Measurements from ENCODE around the gene OR6M1.

GRCh38 chr11:123755813-123756212 lies 50.3 kb downstream of the OR6M1 start:
- TF ChIP-seq EZH2 (IDR thresholded peaks at IDR 0.05; ENCODE audit: borderline replicate concordance, low read length), result no peak
- TF ChIP-seq, protein P1, sequence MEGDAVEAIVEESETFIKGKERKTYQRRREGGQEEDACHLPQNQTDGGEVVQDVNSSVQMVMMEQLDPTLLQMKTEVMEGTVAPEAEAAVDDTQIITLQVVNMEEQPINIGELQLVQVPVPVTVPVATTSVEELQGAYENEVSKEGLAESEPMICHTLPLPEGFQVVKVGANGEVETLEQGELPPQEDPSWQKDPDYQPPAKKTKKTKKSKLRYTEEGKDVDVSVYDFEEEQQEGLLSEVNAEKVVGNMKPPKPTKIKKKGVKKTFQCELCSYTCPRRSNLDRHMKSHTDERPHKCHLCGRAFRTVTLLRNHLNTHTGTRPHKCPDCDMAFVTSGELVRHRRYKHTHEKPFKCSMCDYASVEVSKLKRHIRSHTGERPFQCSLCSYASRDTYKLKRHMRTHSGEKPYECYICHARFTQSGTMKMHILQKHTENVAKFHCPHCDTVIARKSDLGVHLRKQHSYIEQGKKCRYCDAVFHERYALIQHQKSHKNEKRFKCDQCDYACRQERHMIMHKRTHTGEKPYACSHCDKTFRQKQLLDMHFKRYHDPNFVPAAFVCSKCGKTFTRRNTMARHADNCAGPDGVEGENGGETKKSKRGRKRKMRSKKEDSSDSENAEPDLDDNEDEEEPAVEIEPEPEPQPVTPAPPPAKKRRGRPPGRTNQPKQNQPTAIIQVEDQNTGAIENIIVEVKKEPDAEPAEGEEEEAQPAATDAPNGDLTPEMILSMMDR (conservative IDR thresholded peaks at IDR 0.05 in 1 of 2, IDR thresholded peaks at IDR 0.05 in 1 of 2; ENCODE audit: extremely low read depth in 1 of 2, insufficient read depth in 1 of 2, low read depth in 1 of 2, low read length in 2 of 2), result no peak

All from mammary epithelial cell (primary cell).